ENCODE data around the gene TCF19.
"Not testable (repeated sequence)": the region's sequence is repeated elsewhere in the genome, so short reads cannot be mapped to it uniquely, and the experiment has no call there.

DNA sequence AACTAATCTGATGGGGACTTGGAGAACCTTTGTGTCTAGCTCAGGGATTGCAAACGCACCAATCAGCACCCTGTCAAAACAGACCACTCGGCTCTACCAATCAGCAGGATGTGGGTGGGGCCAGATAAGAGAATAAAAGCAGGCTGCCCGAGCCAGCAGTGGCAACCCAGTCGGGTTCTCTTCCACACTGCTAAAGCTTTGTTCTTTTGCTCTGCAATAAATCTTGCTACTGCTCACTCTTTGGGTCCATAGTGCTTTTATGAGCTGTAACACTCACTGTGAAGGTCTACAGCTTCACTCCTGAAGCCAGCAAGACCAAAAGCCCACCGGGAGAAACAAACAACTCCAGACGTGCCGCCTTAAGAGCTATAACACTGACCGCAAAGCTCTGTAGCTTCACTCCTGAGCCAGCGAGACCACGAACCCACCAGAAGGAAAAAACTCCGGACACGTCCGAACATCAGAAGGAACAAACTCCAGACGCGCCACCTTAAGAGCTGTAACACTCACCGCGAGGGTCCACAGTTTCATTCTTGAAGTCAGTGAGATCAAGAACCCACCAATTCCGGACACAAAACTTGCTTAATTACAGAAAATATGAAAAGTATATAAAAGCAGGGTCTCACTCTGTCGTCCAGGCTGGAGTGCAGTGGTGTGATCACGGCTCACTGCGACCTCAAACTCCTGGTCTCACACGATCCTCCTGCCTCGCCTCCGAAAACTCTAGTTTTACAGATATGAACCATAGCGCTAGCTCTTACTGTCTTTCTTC is 38.0 kb downstream of the TCF19 start:
- TF ChIP-seq, protein P1, sequence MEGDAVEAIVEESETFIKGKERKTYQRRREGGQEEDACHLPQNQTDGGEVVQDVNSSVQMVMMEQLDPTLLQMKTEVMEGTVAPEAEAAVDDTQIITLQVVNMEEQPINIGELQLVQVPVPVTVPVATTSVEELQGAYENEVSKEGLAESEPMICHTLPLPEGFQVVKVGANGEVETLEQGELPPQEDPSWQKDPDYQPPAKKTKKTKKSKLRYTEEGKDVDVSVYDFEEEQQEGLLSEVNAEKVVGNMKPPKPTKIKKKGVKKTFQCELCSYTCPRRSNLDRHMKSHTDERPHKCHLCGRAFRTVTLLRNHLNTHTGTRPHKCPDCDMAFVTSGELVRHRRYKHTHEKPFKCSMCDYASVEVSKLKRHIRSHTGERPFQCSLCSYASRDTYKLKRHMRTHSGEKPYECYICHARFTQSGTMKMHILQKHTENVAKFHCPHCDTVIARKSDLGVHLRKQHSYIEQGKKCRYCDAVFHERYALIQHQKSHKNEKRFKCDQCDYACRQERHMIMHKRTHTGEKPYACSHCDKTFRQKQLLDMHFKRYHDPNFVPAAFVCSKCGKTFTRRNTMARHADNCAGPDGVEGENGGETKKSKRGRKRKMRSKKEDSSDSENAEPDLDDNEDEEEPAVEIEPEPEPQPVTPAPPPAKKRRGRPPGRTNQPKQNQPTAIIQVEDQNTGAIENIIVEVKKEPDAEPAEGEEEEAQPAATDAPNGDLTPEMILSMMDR (IDR thresholded peaks at IDR 0.05; ENCODE audit: poor library complexity, severe bottlenecking): not testable (repeated sequence)
- not testable (repeated sequence) for TF ChIP-seq POLR2AphosphoS5 (IDR thresholded peaks at IDR 0.05); EZH2 (IDR thresholded peaks at IDR 0.05; ENCODE audit: borderline replicate concordance, insufficient read depth, low read length, poor library complexity, severe bottlenecking)
